Measurements from ENCODE around the gene CHCT1. TPM values are rescaled to one million over a fixed set of nuclear protein-coding genes. Genes with fewer than 3 reads are reported as not detected.

Gene CHCT1
- polyA plus RNA-seq, 3 donors: 0.89 TPM; not detected in 2

DNA sequence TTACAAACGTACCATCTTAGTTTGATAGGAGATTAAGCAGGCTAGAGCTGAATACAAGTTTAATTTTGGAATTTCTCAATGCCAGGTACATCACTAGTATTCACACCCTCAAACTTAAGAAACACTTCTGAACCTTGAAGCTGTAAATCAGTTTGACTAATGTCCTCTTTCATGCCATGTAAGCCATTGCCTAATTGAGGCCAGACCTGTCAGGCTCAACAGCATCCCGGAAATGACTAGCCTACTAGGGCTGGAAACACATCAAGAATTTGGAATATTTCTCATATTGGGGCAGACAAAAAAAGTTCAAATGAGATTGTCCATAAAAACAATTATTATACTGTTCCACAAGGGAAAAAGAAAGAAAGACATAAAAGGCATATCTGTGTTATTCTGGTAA is 32.1 kb upstream of the CHCT1 start:
- H3K9ac ChIP-seq (ENCODE audit: insufficient read depth, low read length, poor library complexity, severe bottlenecking): peak overlapping the region; percentile 92
- peak overlapping the region; percentile 88 for H3K4me2 ChIP-seq (replicated peaks; ENCODE audit: extremely low read depth, low read length, poor library complexity, severe bottlenecking)
- H3K36me3 ChIP-seq (replicated peaks in 1 of 2; ENCODE audit: control insufficient read depth in 1 of 2, insufficient read depth in 2 of 2, low read length in 2 of 2): no peaks in the 10 kb centered on the region
- TF ChIP-seq, protein P1, sequence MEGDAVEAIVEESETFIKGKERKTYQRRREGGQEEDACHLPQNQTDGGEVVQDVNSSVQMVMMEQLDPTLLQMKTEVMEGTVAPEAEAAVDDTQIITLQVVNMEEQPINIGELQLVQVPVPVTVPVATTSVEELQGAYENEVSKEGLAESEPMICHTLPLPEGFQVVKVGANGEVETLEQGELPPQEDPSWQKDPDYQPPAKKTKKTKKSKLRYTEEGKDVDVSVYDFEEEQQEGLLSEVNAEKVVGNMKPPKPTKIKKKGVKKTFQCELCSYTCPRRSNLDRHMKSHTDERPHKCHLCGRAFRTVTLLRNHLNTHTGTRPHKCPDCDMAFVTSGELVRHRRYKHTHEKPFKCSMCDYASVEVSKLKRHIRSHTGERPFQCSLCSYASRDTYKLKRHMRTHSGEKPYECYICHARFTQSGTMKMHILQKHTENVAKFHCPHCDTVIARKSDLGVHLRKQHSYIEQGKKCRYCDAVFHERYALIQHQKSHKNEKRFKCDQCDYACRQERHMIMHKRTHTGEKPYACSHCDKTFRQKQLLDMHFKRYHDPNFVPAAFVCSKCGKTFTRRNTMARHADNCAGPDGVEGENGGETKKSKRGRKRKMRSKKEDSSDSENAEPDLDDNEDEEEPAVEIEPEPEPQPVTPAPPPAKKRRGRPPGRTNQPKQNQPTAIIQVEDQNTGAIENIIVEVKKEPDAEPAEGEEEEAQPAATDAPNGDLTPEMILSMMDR (IDR thresholded peaks at IDR 0.05): no peak
- Mint-ChIP-seq H3K27me3 (ENCODE audit: low read depth in 3 of 3) (peaks cover 0 to 1% (median 0%) of the 10 kb centered on the region in 3 donors), H3K27ac (peak overlapping the region; percentile 98 to 100 (median 99)), H3K9me3 (peaks cover 0 to 2% (median 0%) of the 10 kb centered on the region in 7 donors), H3K4me3 (peak overlapping the region; percentile 97 to 99), H3K4me1 (peaks cover 74% of the 10 kb centered on the region), H3K36me3 (peaks cover 0 to 1% of the 10 kb centered on the region in 2 donors)
- H3K79me2 ChIP-seq (ENCODE audit: insufficient read depth, low read length): peaks cover 67% of the 10 kb centered on the region
- H3K27me3 ChIP-seq (ENCODE audit: control insufficient read depth in 2 of 2, insufficient read depth in 2 of 2, low read length in 2 of 2): no peaks in the 10 kb centered on the region
- peaks cover 63 to 77% of the 10 kb centered on the region in 2 donors for H3K4me1 ChIP-seq (ENCODE audit: control insufficient read depth in 1 of 2, insufficient read depth in 2 of 2, low read length in 2 of 2)
- peak overlapping the region; percentile 42 to 91 (median 83) for H3K4me3 ChIP-seq (replicated peaks in 1 of 3; ENCODE audit: low read depth in 2 of 3, low read length in 3 of 3)
- intact Hi-C loops (cut with micrococcal nuclease): no loop called here
- no CpG with 5 or more reads among the region's 2 CpGs for WGBS (ENCODE audit: insufficient coverage)
- DNase-seq: peak; percentile 63 to 84 (median 83)
- peak overlapping the region in 1 of 2 donors; percentile 92 for H3K27ac ChIP-seq (ENCODE audit: low read depth in 1 of 2, low read length in 2 of 2)
- H3K9me3 ChIP-seq (replicated peaks in 1 of 2; ENCODE audit: control insufficient read depth in 1 of 2, insufficient read depth in 1 of 2, low read length in 2 of 2): no peaks in the 10 kb centered on the region
- peaks cover 26% of the 10 kb centered on the region for H4K20me1 ChIP-seq (ENCODE audit: insufficient read depth, low read length)
- no peak overlapping the region for H2AFZ ChIP-seq (ENCODE audit: insufficient read depth, low read depth, low read length, poor library complexity, severe bottlenecking)

DNA sequence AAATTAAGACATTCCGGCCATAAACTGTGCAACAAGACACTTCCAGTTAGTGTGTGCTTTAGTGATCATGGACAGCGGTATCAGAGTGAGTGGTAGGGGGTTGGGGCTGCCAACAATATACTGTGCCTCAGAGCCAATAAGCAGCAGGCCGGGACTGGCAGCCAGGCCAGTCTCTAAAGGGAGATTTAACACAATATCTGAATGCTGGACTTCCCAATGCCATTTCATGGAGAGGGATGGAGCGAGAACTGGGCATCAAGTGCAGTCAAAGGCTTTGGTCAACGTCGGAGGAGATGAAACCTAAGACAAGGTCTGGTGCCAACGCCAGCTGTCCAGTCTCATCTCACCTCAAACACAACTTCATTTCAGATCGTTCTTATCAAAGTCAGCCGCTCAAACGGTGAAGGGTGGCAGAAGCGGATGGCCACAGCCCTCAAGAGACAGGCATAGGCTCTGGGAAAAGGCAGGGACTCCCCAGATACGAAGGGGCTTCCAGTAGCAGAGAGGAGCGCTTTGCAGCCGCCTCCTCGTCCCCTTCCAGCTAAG is 31.3 kb upstream of the CHCT1 start:
- H3K27ac Mint-ChIP-seq: peak overlapping the region; percentile 98 to 100 (median 99)
- no peaks in the 10 kb centered on the region for H3K9me3 ChIP-seq (replicated peaks in 1 of 2; ENCODE audit: control insufficient read depth in 1 of 2, insufficient read depth in 1 of 2, low read length in 2 of 2)
- 0% methylated on average over 5 of the region's 15 CpGs for whole genome bisulfite sequencing (ENCODE audit: insufficient coverage)
- H3K79me2 ChIP-seq (ENCODE audit: insufficient read depth, low read length): peaks cover 60% of the 10 kb centered on the region
- peaks cover 0 to 2% (median 0%) of the 10 kb centered on the region in 7 donors for H3K9me3 Mint-ChIP-seq
- no peaks in the 10 kb centered on the region for H3K36me3 Mint-ChIP-seq
- peaks cover 73% of the 10 kb centered on the region for H3K4me1 Mint-ChIP-seq
- DNase-seq: peak in 2 of 3 donors; percentile 32 to 33
- peak overlapping the region; percentile 42 to 91 (median 83) for H3K4me3 ChIP-seq (replicated peaks in 1 of 3; ENCODE audit: low read depth in 2 of 3, low read length in 3 of 3)
- no peaks in the 10 kb centered on the region for H3K27me3 ChIP-seq (ENCODE audit: control insufficient read depth in 2 of 2, insufficient read depth in 2 of 2, low read length in 2 of 2)
- H3K36me3 ChIP-seq (replicated peaks in 1 of 2; ENCODE audit: control insufficient read depth in 1 of 2, insufficient read depth in 2 of 2, low read length in 2 of 2): no peaks in the 10 kb centered on the region
- peak overlapping the region; percentile 97 to 99 for H3K4me3 Mint-ChIP-seq
- peak overlapping the region; percentile 88 for H3K4me2 ChIP-seq (replicated peaks; ENCODE audit: extremely low read depth, low read length, poor library complexity, severe bottlenecking)
- H3K27ac ChIP-seq (ENCODE audit: low read depth in 1 of 2, low read length in 2 of 2): peak overlapping the region; percentile 89 to 92
- TF ChIP-seq, protein P1 (IDR thresholded peaks at IDR 0.05): no peak
- intact Hi-C loops (cut with micrococcal nuclease): no loop called here
- peak overlapping the region; percentile 92 for H3K9ac ChIP-seq (ENCODE audit: insufficient read depth, low read length, poor library complexity, severe bottlenecking)
- H3K27me3 Mint-ChIP-seq (ENCODE audit: low read depth in 3 of 3): no peaks in the 10 kb centered on the region
- H3K4me1 ChIP-seq (ENCODE audit: control insufficient read depth in 1 of 2, insufficient read depth in 2 of 2, low read length in 2 of 2): peaks cover 64 to 77% of the 10 kb centered on the region in 2 donors
- H2AFZ ChIP-seq (ENCODE audit: insufficient read depth, low read depth, low read length, poor library complexity, severe bottlenecking): peak overlapping the region; percentile 76
- H4K20me1 ChIP-seq (ENCODE audit: insufficient read depth, low read length): peaks cover 26% of the 10 kb centered on the region

Measured in CD14-positive monocyte (primary cell).